H1 (cell line): ENCODE measurements around the gene TRAF1. TPM values are rescaled to one million over a fixed set of nuclear protein-coding genes. Genes with fewer than 3 reads are reported as not detected.

ENCODE experiments used
- CTCF ChIA-PET: fragments of 300-600 bp; sonication (Branson Sonifier 250); formaldehyde crosslinking; loops from one replicate; lab custom pipeline; 2021; ENCODE audit not compliant: partially characterized antibody; lab: Charles Lee
- POLR2A ChIA-PET: fragments of 300-600 bp; sonication (Branson Sonifier 250); formaldehyde crosslinking; loops from one replicate; lab custom pipeline; 2021; ENCODE audit warnings: inconsistent platforms; ENCODE audit not compliant: partially characterized antibody; lab: Charles Lee
- DNase-seq, 2 experiments: peaks; one replicate each; pipeline versions ENCODE4 v3.0.0 to v3.0.0-alpha.2; 2010 to 2022; ENCODE audit warnings: low spot score in 2 of 2, low read depth in 1 of 2, mixed read lengths in 1 of 2
- FAIRE-seq: peaks from 2 replicates; lab custom pipeline; 2011; peaks lifted over from hg19 to GRCh38; lab: Jason Lieb, UNC
- H2AFZ ChIP-seq: 2 replicates; pipeline ENCODE4 v1.8.1; 2012; ENCODE audit warnings: low read length, inconsistent platforms
- H2AK5ac ChIP-seq: 2 replicates; pipeline ENCODE4 v1.6.1; 2013; ENCODE audit warnings: low read depth, low read length
- H2BK120ac ChIP-seq: replicated peaks from 2 replicates; pipeline ENCODE3; 2013; ENCODE audit warnings: low read depth, low read length, inconsistent platforms
- H2BK12ac ChIP-seq: 2 replicates; pipeline ENCODE4 v1.6.1; 2013; ENCODE audit warnings: low read depth, low read length
- H2BK15ac ChIP-seq: 2 replicates; pipeline ENCODE4 v1.6.1; 2013; ENCODE audit warnings: low read length
- H2BK20ac ChIP-seq: 2 replicates; pipeline ENCODE4 v1.6.1; 2013; ENCODE audit warnings: low read length
- H2BK5ac ChIP-seq: 2 replicates; pipeline ENCODE4 v1.6.1; 2013; ENCODE audit warnings: low read depth, low read length
- H3K14ac ChIP-seq: 2 replicates; pipeline ENCODE4 v1.6.1; 2013; ENCODE audit warnings: inconsistent platforms; ENCODE audit not compliant: insufficient read length
- H3K18ac ChIP-seq: 2 replicates; pipeline ENCODE4 v1.6.1; 2013; ENCODE audit warnings: low read length; ENCODE audit errors: extremely low read depth
- H3K23ac ChIP-seq: 2 replicates; pipeline ENCODE4 v1.6.1; 2013; ENCODE audit warnings: inconsistent platforms; ENCODE audit not compliant: insufficient read length
- H3K23me2 ChIP-seq: 2 replicates; pipeline ENCODE4 v1.6.1; 2013; ENCODE audit warnings: low read depth, low read length
- H3K27ac ChIP-seq: 2 replicates; pipeline ENCODE4 v1.6.1; 2011; ENCODE audit warnings: low read depth, low read length, inconsistent platforms
- H3K27me3 ChIP-seq, 4 experiments: replicated peaks in 1 of 4; 1 replicate in 1 of 4; 2 replicates in 3 of 4; pipeline versions ENCODE4 v1.6.1 to v1.8.1; 2011 to 2013; ENCODE audit warnings: low read length in 3 of 4, mild to moderate bottlenecking in 3 of 4, inconsistent platforms in 2 of 4, mixed read lengths in 2 of 4, moderate library complexity in 1 of 4; ENCODE audit not compliant: control insufficient read depth in 3 of 4, insufficient read depth in 3 of 4; ENCODE audit errors: extremely low read depth in 1 of 4
- H3K36me3 ChIP-seq, 4 experiments: 2 replicates each; pipeline versions ENCODE4 v1.6.1 to v1.8.1; 2011 to 2013; ENCODE audit warnings: mild to moderate bottlenecking in 4 of 4, low read length in 3 of 4, moderate library complexity in 2 of 4, control low read depth in 1 of 4, inconsistent platforms in 1 of 4; ENCODE audit not compliant: insufficient read depth in 4 of 4, control insufficient read depth in 2 of 4
- H3K4ac ChIP-seq: replicated peaks from 2 replicates; pipeline ENCODE3; 2013; ENCODE audit warnings: low read length, low read depth, mixed read lengths, inconsistent platforms; ENCODE audit not compliant: insufficient read length
- H3K4me1 ChIP-seq, 4 experiments: replicated peaks in 1 of 4; 1 replicate in 1 of 4; 2 replicates in 3 of 4; pipeline versions ENCODE4 v1.6.1 to v1.8.1; 2011 to 2013; ENCODE audit warnings: low read length in 3 of 4, inconsistent platforms in 2 of 4, mixed read lengths in 1 of 4; ENCODE audit not compliant: insufficient read depth in 4 of 4, control insufficient read depth in 3 of 4
- H3K4me2 ChIP-seq, 2 experiments: 2 replicates each; pipeline versions ENCODE4 v1.6.1 to v1.8.1; 2011 to 2013; ENCODE audit warnings: low read depth in 2 of 2, low read length in 2 of 2, control low read depth in 1 of 2, inconsistent platforms in 1 of 2, mild to moderate bottlenecking in 1 of 2; ENCODE audit not compliant: insufficient read depth in 1 of 2
- H3K4me3 ChIP-seq, 4 experiments: fragments of 200-600, 300-600 bp in 1 of 4; sonication (generic), shearing (Covaris generic), sonication (Bioruptor Twin) in 1 of 4; 2 replicates each; pipeline versions ENCODE4 v1.5.1 to v1.8.1; 2011 to 2016; ENCODE audit warnings: low read length in 4 of 4, low read depth in 3 of 4, control low read depth in 2 of 4, inconsistent platforms in 2 of 4, mild to moderate bottlenecking in 2 of 4, mixed read lengths in 1 of 4, moderate library complexity in 1 of 4; ENCODE audit not compliant: insufficient read depth in 2 of 4; ENCODE audit errors: extremely low read depth in 1 of 4
- H3K56ac ChIP-seq: replicated peaks from 2 replicates; pipeline ENCODE3; 2013; ENCODE audit warnings: low read depth, mild to moderate bottlenecking, mixed read lengths, low read length, inconsistent platforms; ENCODE audit not compliant: insufficient read length
- H3K79me1 ChIP-seq: 2 replicates; pipeline ENCODE4 v1.6.1; 2013; ENCODE audit warnings: low read depth, low read length, control low read depth
- H3K79me2 ChIP-seq, 2 experiments: 2 replicates each; pipeline versions ENCODE4 v1.6.1 to v1.8.1; 2012 to 2013; ENCODE audit warnings: low read length in 2 of 2, mild to moderate bottlenecking in 2 of 2, inconsistent platforms in 1 of 2; ENCODE audit not compliant: insufficient read depth in 2 of 2, control insufficient read depth in 1 of 2
- H3K9ac ChIP-seq, 4 experiments: replicated peaks in 1 of 4; 1 replicate in 1 of 4; 2 replicates in 3 of 4; pipeline versions ENCODE4 v1.6.1 to v1.8.1; 2011 to 2013; ENCODE audit warnings: low read depth in 3 of 4, low read length in 3 of 4, control low read depth in 2 of 4, mild to moderate bottlenecking in 2 of 4, moderate library complexity in 2 of 4, inconsistent platforms in 1 of 4; ENCODE audit errors: extremely low read depth in 1 of 4
- H3K9me3 ChIP-seq, 2 experiments: 2 replicates each; pipeline versions ENCODE4 v1.6.1 to v1.8.1; 2012 to 2013; ENCODE audit warnings: mild to moderate bottlenecking in 2 of 2, moderate library complexity in 2 of 2, control low read depth in 1 of 2, inconsistent platforms in 1 of 2, low read depth in 1 of 2, low read length in 1 of 2, mixed read lengths in 1 of 2; ENCODE audit not compliant: insufficient read depth in 2 of 2
- H4K20me1 ChIP-seq, 2 experiments: replicated peaks in 1 of 2; 2 replicates each; pipeline versions ENCODE3 to v1.8.1; 2011 to 2013; ENCODE audit warnings: inconsistent platforms in 2 of 2, low read length in 2 of 2, mild to moderate bottlenecking in 1 of 2; ENCODE audit not compliant: insufficient read depth in 2 of 2, control insufficient read depth in 1 of 2
- H4K5ac ChIP-seq: 2 replicates; pipeline ENCODE4 v1.6.1; 2013; ENCODE audit warnings: low read length, low read depth, mixed read lengths, inconsistent platforms; ENCODE audit not compliant: insufficient read length
- H4K8ac ChIP-seq: 2 replicates; pipeline ENCODE4 v1.8.0; 2013; ENCODE audit warnings: mild to moderate bottlenecking, moderate library complexity, low read length, inconsistent platforms; ENCODE audit not compliant: insufficient read depth; ENCODE audit errors: extremely low read depth
- H4K91ac ChIP-seq: replicated peaks from 2 replicates; pipeline ENCODE3; 2013; ENCODE audit warnings: low read length, mixed read lengths, inconsistent platforms; ENCODE audit not compliant: insufficient read length
- ATF3 ChIP-seq: IDR thresholded peaks from 2 replicates; pipeline ENCODE4 v1.6.1; 2011; ENCODE audit warnings: low read depth, mild to moderate bottlenecking, low read length; ENCODE audit not compliant: insufficient read depth
- BCL11A ChIP-seq, 2 experiments: IDR thresholded peaks; one replicate each; pipeline ENCODE4 v1.6.1; 2011; ENCODE audit warnings: low read depth in 2 of 2, low read length in 2 of 2, mild to moderate bottlenecking in 2 of 2
- BRCA1 ChIP-seq: IDR thresholded peaks from 2 replicates; pipeline ENCODE4 v1.6.1; 2012; ENCODE audit warnings: low read depth, low read length, improper control_type of control experiment
- CREB1 ChIP-seq: IDR thresholded peaks from 2 replicates; pipeline ENCODE4 v1.6.1; 2012; ENCODE audit warnings: inconsistent platforms
- CTBP2 ChIP-seq: IDR thresholded peaks from 2 replicates; pipeline ENCODE4 v1.7.0; 2011; ENCODE audit warnings: borderline replicate concordance, mild to moderate bottlenecking, moderate library complexity, mixed read lengths, low read length; ENCODE audit not compliant: insufficient read depth, insufficient read length
- FOSL1 ChIP-seq: IDR thresholded peaks from 2 replicates; pipeline ENCODE4 v1.6.1; 2011; ENCODE audit warnings: mild to moderate bottlenecking, low read depth, low read length, moderate library complexity; ENCODE audit not compliant: insufficient read depth
- JUND ChIP-seq: IDR thresholded peaks from 2 replicates; pipeline ENCODE4 v1.6.1; 2011; ENCODE audit warnings: mild to moderate bottlenecking, improper control_type of control experiment, low read length
- RBBP5 ChIP-seq: IDR thresholded peaks from 2 replicates; pipeline ENCODE4 v1.7.1; 2012; ENCODE audit warnings: low read depth, mild to moderate bottlenecking, inconsistent platforms, low read length, moderate library complexity, borderline replicate concordance
- RXRA ChIP-seq: IDR thresholded peaks from 2 replicates; pipeline ENCODE4 v1.6.1; 2011; ENCODE audit warnings: low read depth, mild to moderate bottlenecking, low read length, moderate library complexity; ENCODE audit not compliant: insufficient read depth
- SIX5 ChIP-seq: IDR thresholded peaks from 2 replicates; pipeline ENCODE4 v1.6.1; 2011; ENCODE audit warnings: mild to moderate bottlenecking, low read depth, low read length
- SP2 ChIP-seq: IDR thresholded peaks from 2 replicates; pipeline ENCODE4 v1.6.1; 2012; ENCODE audit warnings: mild to moderate bottlenecking, low read length, inconsistent platforms
- WGBS, 2 experiments: shearing (Covaris generic) in 1 of 2; methylation state at CpG; one replicate each; pipeline versions ENCODE4 v1.1.6 to v1.1.7; 2013 to 2015; ENCODE audit warnings: low lambda C conversion rate in 2 of 2, mixed read lengths in 2 of 2, inconsistent platforms in 1 of 2, low coverage in 1 of 2, missing lambda C conversion rate in 1 of 2; ENCODE audit not compliant: insufficient replicate concordance in 2 of 2, insufficient coverage in 1 of 2, insufficient read length in 1 of 2; ENCODE audit errors: extremely low coverage in 1 of 2, missing lambda C conversion rate in 1 of 2; 5-methylcytosine and 5-hydroxymethylcytosine counted together
- polyA plus RNA-seq, 7 experiments: library from polyadenylated mRNA; depleted of rRNA in 3 of 7; stranded (reverse) in 5 of 7; unstranded in 2 of 7; fragments of >200 nt in 5 of 7; fragments of 200-250 nt in 2 of 7; gene quantifications; 1 replicate in 5 of 7; 2 replicates in 1 of 7; 4 replicates in 1 of 7; pipeline versions ENCODE4 v1.2.1 to v1.2.3, GENCODE V29; 2011 to 2013; ENCODE audit warnings: missing spikeins in 2 of 7, mixed read lengths in 2 of 7
- total RNA-seq: library from RNA; stranded (reverse); fragmentation: NEBNext Ultra II Directional; extraction: Animal tissue kit (Norgen Biotek cat#: 25700); gene quantifications from 2 replicates; pipeline ENCODE4 v1.2.1, GENCODE V29; 2021

Gene TRAF1
- total and polyA plus RNA-seq, 2 of the 8 experiments (the other 6 are each of a cell fraction or from before 2014, with no cell fraction given): 1.6 to 3.2 TPM

- no peaks in the 10 kb centered on the region for H3K36me3 ChIP-seq
- no peaks in the 10 kb centered on the region for H4K20me1 ChIP-seq
- no peak overlapping the region for H4K91ac ChIP-seq
- H3K4me3 ChIP-seq: no peak overlapping the region
- no peak overlapping the region for H3K14ac ChIP-seq
- ChIA-PET POLR2A (interaction anchor here (1.2 to 2.0 kb wide), 4 partner anchors 9 to 19 kb away, joined by 3 to 7 read pairs (median 4); partner anchors contain the start of gene PHF19), CTCF (interaction anchor here (0.6 to 1.4 kb wide), 5 partner anchors 10 to 942 kb away, joined by 3 to 5 read pairs (median 3); no protein-coding TSS in a partner anchor)
- no peaks in the 10 kb centered on the region for H3K79me2 ChIP-seq
- no peak overlapping the region for H3K27ac ChIP-seq
- H2BK5ac ChIP-seq: no peak overlapping the region
- H2AFZ ChIP-seq: no peak overlapping the region
- no peak overlapping the region for H4K5ac ChIP-seq
- H2BK20ac ChIP-seq: no peak overlapping the region
- no peak overlapping the region; the same call in 1 of the 2 replicates for H2BK12ac ChIP-seq
- H4K8ac ChIP-seq: no peak overlapping the region
- H3K4ac ChIP-seq: no peak overlapping the region
- H3K18ac ChIP-seq: peak overlapping the region; percentile 43; the same call in 1 of the 2 replicates
- H2AK5ac ChIP-seq: no peak overlapping the region
- no peak overlapping the region for H3K4me2 ChIP-seq
- H2BK120ac ChIP-seq: no peak overlapping the region
- DNase-seq (no peak), FAIRE-seq (no peak)
- peak overlapping the region; percentile 53; the same call in 1 of the 2 replicates for H2BK15ac ChIP-seq
- no peak overlapping the region for H3K9ac ChIP-seq
- H3K23ac ChIP-seq: no peak overlapping the region
- H3K9me3 ChIP-seq: no peaks in the 10 kb centered on the region
- WGBS, 2 experiments: 76% methylated on average over 15 of the region's 15 CpGs; no CpG with 5 or more reads in 1 of the 2 experiments
- H3K79me1 ChIP-seq: no peaks in the 10 kb centered on the region
- peaks cover 0 to 6% (median 5%) of the 10 kb centered on the region in 4 experiments; a peak in 6 of 7 replicates for H3K4me1 ChIP-seq
- H3K56ac ChIP-seq: no peak overlapping the region
- H3K23me2 ChIP-seq: peaks cover 3% of the 10 kb centered on the region; the same call in 1 of the 2 replicates
- H3K27me3 ChIP-seq: peaks cover 0 to 21% (median 15%) of the 10 kb centered on the region in 4 experiments; a peak in 5 of 7 replicates
- no peak for TF ChIP-seq BRCA1
- TF ChIP-seq RXRA: no peak
- TF ChIP-seq RBBP5: no peak
- TF ChIP-seq SIX5: no peak
- TF ChIP-seq JUND: no peak
- no peak for TF ChIP-seq CTBP2
- no peak for TF ChIP-seq SP2
- no peak for TF ChIP-seq CREB1
- no peak for TF ChIP-seq BCL11A (IDR thresholded peaks at IDR 0.05; ENCODE audit: low read depth in 2 of 2, low read length in 2 of 2)
- TF ChIP-seq ATF3: no peak
- TF ChIP-seq FOSL1: no peak
These were observed 34.5 kb downstream of the TRAF1 start for GRCh38 chr9:120891884-120892747.
